Neural crest cell (in vitro differentiated cells): ENCODE measurements around the gene SMPD2. TPM values are rescaled to one million over a fixed set of nuclear protein-coding genes. Genes with fewer than 3 reads are reported as not detected.
A peak's percentile ranks its signal among the peaks of the same experiment; 100 is the strongest.

Experiments
- DNase-seq: peaks from one replicate; pipeline ENCODE4 v3.0.0; 2021; ENCODE audit warnings: low read depth, mixed read lengths, low spot score
- H3K27ac Mint-ChIP-seq: one replicate; pipeline ENCODE4 v1.8.0; 2021; ENCODE audit warnings: mild to moderate bottlenecking, mixed read lengths; ENCODE audit not compliant: unreplicated experiment
- H3K27me3 Mint-ChIP-seq: 2 replicates; pipeline ENCODE4 v1.8.0; 2021; ENCODE audit warnings: low read depth, mild to moderate bottlenecking, mixed read lengths
- H3K36me3 Mint-ChIP-seq: 2 replicates; pipeline ENCODE4 v1.8.0; 2021; ENCODE audit warnings: low read depth, mild to moderate bottlenecking, mixed read lengths
- H3K4me1 Mint-ChIP-seq: 2 replicates; pipeline ENCODE4 v1.8.0; 2021; ENCODE audit warnings: mixed read lengths
- H3K4me3 Mint-ChIP-seq: one replicate; pipeline ENCODE4 v1.8.0; 2021; ENCODE audit warnings: mild to moderate bottlenecking, mixed read lengths
- H3K9me3 Mint-ChIP-seq: 2 replicates; pipeline ENCODE4 v1.8.0; 2021; ENCODE audit warnings: mixed read lengths
- CTCF ChIP-seq: fragments of 200-600 bp; sonication (generic); conservative IDR thresholded peaks from 2 replicates; pipeline ENCODE4 v1.5.0; 2021; ENCODE audit warnings: antibody characterized with exemption, mild to moderate bottlenecking
- total RNA-seq: library from RNA; stranded (reverse); gene quantifications from 2 replicates; pipeline ENCODE4 v1.2.1, GENCODE V29; 2021

Gene SMPD2
- total RNA-seq, 1 donor from 2014 or later = 9.7 TPM

- no peak for DNase-seq
- H3K4me1 Mint-ChIP-seq = no peaks in the 10 kb centered on the region
- no peaks in the 10 kb centered on the region for H3K36me3 Mint-ChIP-seq
- no peak overlapping the region for H3K27ac Mint-ChIP-seq
- H3K4me3 Mint-ChIP-seq = no peak overlapping the region
- H3K27me3 Mint-ChIP-seq = no peaks in the 10 kb centered on the region
- TF ChIP-seq CTCF = no peak
- H3K9me3 Mint-ChIP-seq = no peaks in the 10 kb centered on the region
Observed at GRCh38 chr6:109428889-109429477, 11.5 kb upstream of the SMPD2 start.

GRCh38 chr6:109429496-109429895, 11.0 kb upstream of the SMPD2 start:
- no peak for TF ChIP-seq CTCF
- H3K27ac Mint-ChIP-seq = no peak overlapping the region
- DNase-seq = no peak
- H3K36me3 Mint-ChIP-seq = no peaks in the 10 kb centered on the region
- H3K4me1 Mint-ChIP-seq = no peaks in the 10 kb centered on the region
- H3K27me3 Mint-ChIP-seq = no peaks in the 10 kb centered on the region
- no peak overlapping the region for H3K4me3 Mint-ChIP-seq
- H3K9me3 Mint-ChIP-seq = no peaks in the 10 kb centered on the region

- Mint-ChIP-seq H3K27ac (no peak overlapping the region), H3K4me3 (no peak overlapping the region), H3K36me3 (no peaks in the 10 kb centered on the region), H3K4me1 (peaks cover 2% of the 10 kb centered on the region), H3K9me3 (no peaks in the 10 kb centered on the region), H3K27me3 (no peaks in the 10 kb centered on the region)
- TF ChIP-seq CTCF = no peak
- no peak for DNase-seq
Observed at GRCh38 chr6:109434456-109434855, 6.1 kb upstream of the SMPD2 start.

- no peak for TF ChIP-seq CTCF
- no peaks in the 10 kb centered on the region for H3K27me3 Mint-ChIP-seq
- no peak overlapping the region for H3K27ac Mint-ChIP-seq
- no peaks in the 10 kb centered on the region for H3K9me3 Mint-ChIP-seq
- DNase-seq = no peak
- H3K4me1 Mint-ChIP-seq = peaks cover 8% of the 10 kb centered on the region
- no peak overlapping the region for H3K4me3 Mint-ChIP-seq
- no peaks in the 10 kb centered on the region for H3K36me3 Mint-ChIP-seq
Observed at GRCh38 chr6:109436041-109436440, 4.5 kb upstream of the SMPD2 start.

GRCh38 chr6:109441069-109441816, 719 bp downstream of the SMPD2 start:
- H3K4me3 Mint-ChIP-seq = peak overlapping the region; percentile 97
- peaks cover 19% of the 10 kb centered on the region for H3K4me1 Mint-ChIP-seq
- peak; percentile 26 for DNase-seq
- peak overlapping the region; percentile 90 for H3K27ac Mint-ChIP-seq
- peaks cover 5% of the 10 kb centered on the region for H3K36me3 Mint-ChIP-seq
- H3K9me3 Mint-ChIP-seq = no peaks in the 10 kb centered on the region
- no peaks in the 10 kb centered on the region for H3K27me3 Mint-ChIP-seq
- TF ChIP-seq CTCF = peak; percentile 33
